GM12878 (cell line): Measurements from ENCODE around the gene SRF. TPM values are rescaled to one million over a fixed set of nuclear protein-coding genes. Genes with fewer than 3 reads are reported as not detected.

Experiments used
- BCL11A ChIP-seq: IDR thresholded peaks from 2 replicates; pipeline ENCODE4 v1.6.1; 2011; ENCODE audit warnings: low read depth, low read length
- BHLHE40 ChIP-seq, 2 experiments: fragments of 450-650 bp in 1 of 2; IDR thresholded peaks; 2 replicates each; pipeline ENCODE4 v1.6.1; 2011 to 2017; ENCODE audit warnings: low read depth in 2 of 2, borderline replicate concordance in 1 of 2, improper control_type of control experiment in 1 of 2, low read length in 1 of 2, mild to moderate bottlenecking in 1 of 2
- BMI1 ChIP-seq: fragments of 450-650 bp; IDR thresholded peaks from 2 replicates; pipeline ENCODE4 v1.6.1; 2016; ENCODE audit warnings: mild to moderate bottlenecking, moderate library complexity, borderline replicate concordance
- CEBPB ChIP-seq, 2 experiments: fragments of 150-350 bp in 1 of 2; IDR thresholded peaks; 2 replicates each; pipeline ENCODE4 v1.6.1; 2012 to 2014; ENCODE audit warnings: low read depth in 2 of 2, low read length in 2 of 2, borderline replicate concordance in 1 of 2, inconsistent platforms in 1 of 2
- EED ChIP-seq: sonication (generic); IDR thresholded peaks from 2 replicates; pipeline ENCODE4 v1.6.1; 2016; ENCODE audit warnings: antibody characterized with exemption, low read depth
- EGR1 ChIP-seq, 2 experiments: IDR thresholded peaks; 1 replicate in 1 of 2; 2 replicates in 1 of 2; pipeline ENCODE4 v1.6.1; 2011 to 2012; ENCODE audit warnings: low read depth in 2 of 2, low read length in 2 of 2, borderline replicate concordance in 1 of 2, mild to moderate bottlenecking in 1 of 2, moderate library complexity in 1 of 2
- EP300 ChIP-seq, 2 experiments: fragments of 150-350 bp in 1 of 2; IDR thresholded peaks; 2 replicates each; pipeline ENCODE4 v1.6.1; 2011 to 2012; ENCODE audit warnings: low read depth in 2 of 2, low read length in 2 of 2, borderline replicate concordance in 1 of 2, improper control_type of control experiment in 1 of 2, inconsistent platforms in 1 of 2; ENCODE audit not compliant: control insufficient read depth in 1 of 2
- HDAC6 ChIP-seq: fragments of 200-600 bp; sonication (generic); IDR thresholded peaks from one replicate; pipeline ENCODE4 v1.8.0; 2017; ENCODE audit warnings: antibody characterized with exemption; ENCODE audit not compliant: unreplicated experiment
- IRF4 ChIP-seq: IDR thresholded peaks from 2 replicates; pipeline ENCODE4 v1.6.1; 2011; ENCODE audit warnings: low read depth, low read length
- MEF2B ChIP-seq: fragments of 450-650 bp; IDR thresholded peaks from 2 replicates; pipeline ENCODE4 v1.6.1; 2018; ENCODE audit warnings: mild to moderate bottlenecking, moderate library complexity; ENCODE audit not compliant: partially characterized antibody, poor library complexity, severe bottlenecking
- MTA2 ChIP-seq: fragments of 450-650 bp; IDR thresholded peaks from 2 replicates; pipeline ENCODE4 v1.6.1; 2016; ENCODE audit warnings: low read depth, mild to moderate bottlenecking, moderate library complexity
- NFYA ChIP-seq: IDR thresholded peaks from 2 replicates; pipeline ENCODE4 v1.6.1; 2011; ENCODE audit warnings: low read depth, mild to moderate bottlenecking, low read length, improper control_type of control experiment, borderline replicate concordance
- SMC3 ChIP-seq: IDR thresholded peaks from 2 replicates; pipeline ENCODE4 v1.6.1; 2011; ENCODE audit warnings: low read length, improper control_type of control experiment, borderline replicate concordance
- SREBF1 ChIP-seq: IDR thresholded peaks from 2 replicates; pipeline ENCODE4 v1.6.1; 2012; ENCODE audit warnings: mild to moderate bottlenecking, low read length
- ZNF274 ChIP-seq: IDR thresholded peaks from one replicate; pipeline ENCODE4 v1.8.0; 2011; ENCODE audit not compliant: insufficient read length, insufficient read depth
- ZNF384 ChIP-seq: IDR thresholded peaks from 2 replicates; pipeline ENCODE4 v1.6.1; 2012; ENCODE audit warnings: low read depth, mild to moderate bottlenecking, low read length, improper control_type of control experiment, borderline replicate concordance
- polyA plus RNA-seq, 11 experiments: library from polyadenylated mRNA; depleted of rRNA in 4 of 11; unstranded in 6 of 11; stranded (reverse) in 5 of 11; fragments of >200 nt; fragmentation: Nextera tagmentation in 4 of 11; fragmentation: Illumina TruSeq in 1 of 11; extraction: Ambion mirVana in 4 of 11; extraction: Trizol in 1 of 11; gene quantifications; 1 replicate in 1 of 11; 2 replicates in 10 of 11; pipeline versions ENCODE4 v1.2.1 to v1.2.3, GENCODE V29; 2011 to 2016; ENCODE audit warnings: inconsistent platforms in 2 of 11, missing spikeins in 2 of 11, low read depth in 1 of 11
- total RNA-seq, 4 experiments: library from RNA; depleted of rRNA in 3 of 4; stranded (reverse); fragments of >200 nt in 3 of 4; fragmentation: Illumina TruSeq in 1 of 4; extraction: Trizol in 1 of 4; gene quantifications; 2 replicates each; pipeline versions ENCODE4 v1.2.1 to v1.2.3, GENCODE V29; 2013 to 2021
- TF ChIP-seq, protein P1 (sequence below): fragments of 450-650 bp; IDR thresholded peaks from 2 replicates; pipeline ENCODE4 v1.6.1; 2017; ENCODE audit warnings: mild to moderate bottlenecking, moderate library complexity
- TF ChIP-seq, protein P2 (sequence below): fragments of 450-650 bp; IDR thresholded peaks from 2 replicates; pipeline ENCODE4 v1.6.1; 2017; ENCODE audit warnings: antibody characterized with exemption, mild to moderate bottlenecking, moderate library complexity
- TF ChIP-seq, protein P3 (sequence below): fragments of 450-650 bp; IDR thresholded peaks from 2 replicates; pipeline ENCODE4 v1.6.1; 2017; ENCODE audit warnings: mild to moderate bottlenecking

Gene SRF
- total and polyA plus RNA-seq, 10 of the 15 experiments (the other 5 are each of a cell fraction or from before 2014, with no cell fraction given) = 2.3 to 56.3 (median 28.2) TPM

DNA sequence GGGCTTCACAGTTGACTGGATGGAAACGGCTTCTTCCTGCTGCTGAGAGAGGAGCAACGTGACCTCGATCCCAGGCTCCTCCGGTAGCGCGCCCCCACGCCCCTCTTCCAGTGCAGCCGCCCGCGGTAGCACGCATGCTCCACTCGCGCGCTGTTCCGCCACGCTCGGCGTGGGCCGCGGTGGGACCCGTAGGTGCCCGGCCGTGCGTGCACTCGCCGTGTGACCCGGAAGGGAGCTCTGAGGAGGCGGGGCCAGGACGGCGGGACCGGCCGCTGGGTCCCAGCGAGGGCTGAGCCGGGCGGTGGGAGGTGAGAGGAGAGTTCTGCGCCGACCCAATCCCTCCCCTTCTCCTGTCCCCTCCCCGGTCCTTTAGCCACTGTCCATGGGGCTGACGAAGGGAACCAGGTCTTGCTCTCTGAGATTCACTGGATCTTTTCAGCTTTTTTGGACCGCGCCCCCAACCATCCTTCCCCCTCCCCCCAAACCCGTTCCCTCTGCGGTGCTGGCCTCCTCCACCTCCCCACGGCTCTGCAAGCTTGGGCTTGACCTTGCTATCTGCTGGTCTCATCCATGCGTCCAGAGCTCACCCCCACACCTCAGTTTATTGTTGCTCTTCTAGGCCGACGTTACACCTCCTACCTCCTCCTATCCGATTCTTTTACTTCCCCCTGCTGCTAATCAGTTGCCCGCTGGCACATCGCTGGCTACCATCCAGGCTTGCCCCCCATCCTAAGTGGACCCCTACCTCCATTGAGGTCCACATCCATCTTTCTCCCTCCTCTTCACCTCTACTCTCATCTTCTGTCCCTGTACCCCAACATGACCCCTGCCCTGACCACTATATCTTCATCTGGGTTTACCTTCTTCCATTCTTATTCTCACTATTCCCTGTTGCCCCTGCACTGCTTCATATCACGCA lies 11.1 kb downstream of the SRF start, which contains the start of gene CUL9 (continued):
- no peak for TF ChIP-seq EP300 (IDR thresholded peaks at IDR 0.05; ENCODE audit: borderline replicate concordance in 1 of 2, control insufficient read depth in 1 of 2, low read depth in 2 of 2, low read length in 2 of 2)
- TF ChIP-seq, protein P1, sequence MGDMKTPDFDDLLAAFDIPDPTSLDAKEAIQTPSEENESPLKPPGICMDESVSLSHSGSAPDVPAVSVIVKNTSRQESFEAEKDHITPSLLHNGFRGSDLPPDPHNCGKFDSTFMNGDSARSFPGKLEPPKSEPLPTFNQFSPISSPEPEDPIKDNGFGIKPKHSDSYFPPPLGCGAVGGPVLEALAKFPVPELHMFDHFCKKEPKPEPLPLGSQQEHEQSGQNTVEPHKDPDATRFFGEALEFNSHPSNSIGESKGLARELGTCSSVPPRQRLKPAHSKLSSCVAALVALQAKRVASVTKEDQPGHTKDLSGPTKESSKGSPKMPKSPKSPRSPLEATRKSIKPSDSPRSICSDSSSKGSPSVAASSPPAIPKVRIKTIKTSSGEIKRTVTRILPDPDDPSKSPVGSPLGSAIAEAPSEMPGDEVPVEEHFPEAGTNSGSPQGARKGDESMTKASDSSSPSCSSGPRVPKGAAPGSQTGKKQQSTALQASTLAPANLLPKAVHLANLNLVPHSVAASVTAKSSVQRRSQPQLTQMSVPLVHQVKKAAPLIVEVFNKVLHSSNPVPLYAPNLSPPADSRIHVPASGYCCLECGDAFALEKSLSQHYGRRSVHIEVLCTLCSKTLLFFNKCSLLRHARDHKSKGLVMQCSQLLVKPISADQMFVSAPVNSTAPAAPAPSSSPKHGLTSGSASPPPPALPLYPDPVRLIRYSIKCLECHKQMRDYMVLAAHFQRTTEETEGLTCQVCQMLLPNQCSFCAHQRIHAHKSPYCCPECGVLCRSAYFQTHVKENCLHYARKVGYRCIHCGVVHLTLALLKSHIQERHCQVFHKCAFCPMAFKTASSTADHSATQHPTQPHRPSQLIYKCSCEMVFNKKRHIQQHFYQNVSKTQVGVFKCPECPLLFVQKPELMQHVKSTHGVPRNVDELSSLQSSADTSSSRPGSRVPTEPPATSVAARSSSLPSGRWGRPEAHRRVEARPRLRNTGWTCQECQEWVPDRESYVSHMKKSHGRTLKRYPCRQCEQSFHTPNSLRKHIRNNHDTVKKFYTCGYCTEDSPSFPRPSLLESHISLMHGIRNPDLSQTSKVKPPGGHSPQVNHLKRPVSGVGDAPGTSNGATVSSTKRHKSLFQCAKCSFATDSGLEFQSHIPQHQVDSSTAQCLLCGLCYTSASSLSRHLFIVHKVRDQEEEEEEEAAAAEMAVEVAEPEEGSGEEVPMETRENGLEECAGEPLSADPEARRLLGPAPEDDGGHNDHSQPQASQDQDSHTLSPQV = peak; percentile 57; the same call in 1 of the 2 replicates
- TF ChIP-seq SMC3 = no peak
- no peak for TF ChIP-seq BCL11A
- TF ChIP-seq BMI1 = no peak
- no peak for TF ChIP-seq HDAC6
- TF ChIP-seq ZNF274 = no peak
- TF ChIP-seq SREBF1 = peak; percentile 19; the same call in 1 of the 2 replicates
- TF ChIP-seq EED = peak; percentile 30; the same call in 1 of the 2 replicates
- peak; percentile 45 for TF ChIP-seq MEF2B
- TF ChIP-seq, protein P2, sequence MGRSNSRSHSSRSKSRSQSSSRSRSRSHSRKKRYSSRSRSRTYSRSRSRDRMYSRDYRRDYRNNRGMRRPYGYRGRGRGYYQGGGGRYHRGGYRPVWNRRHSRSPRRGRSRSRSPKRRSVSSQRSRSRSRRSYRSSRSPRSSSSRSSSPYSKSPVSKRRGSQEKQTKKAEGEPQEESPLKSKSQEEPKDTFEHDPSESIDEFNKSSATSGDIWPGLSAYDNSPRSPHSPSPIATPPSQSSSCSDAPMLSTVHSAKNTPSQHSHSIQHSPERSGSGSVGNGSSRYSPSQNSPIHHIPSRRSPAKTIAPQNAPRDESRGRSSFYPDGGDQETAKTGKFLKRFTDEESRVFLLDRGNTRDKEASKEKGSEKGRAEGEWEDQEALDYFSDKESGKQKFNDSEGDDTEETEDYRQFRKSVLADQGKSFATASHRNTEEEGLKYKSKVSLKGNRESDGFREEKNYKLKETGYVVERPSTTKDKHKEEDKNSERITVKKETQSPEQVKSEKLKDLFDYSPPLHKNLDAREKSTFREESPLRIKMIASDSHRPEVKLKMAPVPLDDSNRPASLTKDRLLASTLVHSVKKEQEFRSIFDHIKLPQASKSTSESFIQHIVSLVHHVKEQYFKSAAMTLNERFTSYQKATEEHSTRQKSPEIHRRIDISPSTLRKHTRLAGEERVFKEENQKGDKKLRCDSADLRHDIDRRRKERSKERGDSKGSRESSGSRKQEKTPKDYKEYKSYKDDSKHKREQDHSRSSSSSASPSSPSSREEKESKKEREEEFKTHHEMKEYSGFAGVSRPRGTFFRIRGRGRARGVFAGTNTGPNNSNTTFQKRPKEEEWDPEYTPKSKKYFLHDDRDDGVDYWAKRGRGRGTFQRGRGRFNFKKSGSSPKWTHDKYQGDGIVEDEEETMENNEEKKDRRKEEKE = peak; percentile 58; the same call in 1 of the 2 replicates
- no peak for TF ChIP-seq IRF4
- TF ChIP-seq BHLHE40 (IDR thresholded peaks at IDR 0.05; ENCODE audit: borderline replicate concordance in 1 of 2, low read depth in 2 of 2, low read length in 1 of 2) = peak; percentile 87 to 95
- TF ChIP-seq EGR1 (IDR thresholded peaks at IDR 0.05; ENCODE audit: borderline replicate concordance in 1 of 2, low read depth in 2 of 2, low read length in 2 of 2) = peak; percentile 41 to 58; a peak in 1 of 3 replicates
- TF ChIP-seq NFYA = no peak
- TF ChIP-seq CEBPB (IDR thresholded peaks at IDR 0.05; ENCODE audit: borderline replicate concordance in 1 of 2, low read depth in 2 of 2, low read length in 2 of 2) = no peak
- TF ChIP-seq, protein P3, sequence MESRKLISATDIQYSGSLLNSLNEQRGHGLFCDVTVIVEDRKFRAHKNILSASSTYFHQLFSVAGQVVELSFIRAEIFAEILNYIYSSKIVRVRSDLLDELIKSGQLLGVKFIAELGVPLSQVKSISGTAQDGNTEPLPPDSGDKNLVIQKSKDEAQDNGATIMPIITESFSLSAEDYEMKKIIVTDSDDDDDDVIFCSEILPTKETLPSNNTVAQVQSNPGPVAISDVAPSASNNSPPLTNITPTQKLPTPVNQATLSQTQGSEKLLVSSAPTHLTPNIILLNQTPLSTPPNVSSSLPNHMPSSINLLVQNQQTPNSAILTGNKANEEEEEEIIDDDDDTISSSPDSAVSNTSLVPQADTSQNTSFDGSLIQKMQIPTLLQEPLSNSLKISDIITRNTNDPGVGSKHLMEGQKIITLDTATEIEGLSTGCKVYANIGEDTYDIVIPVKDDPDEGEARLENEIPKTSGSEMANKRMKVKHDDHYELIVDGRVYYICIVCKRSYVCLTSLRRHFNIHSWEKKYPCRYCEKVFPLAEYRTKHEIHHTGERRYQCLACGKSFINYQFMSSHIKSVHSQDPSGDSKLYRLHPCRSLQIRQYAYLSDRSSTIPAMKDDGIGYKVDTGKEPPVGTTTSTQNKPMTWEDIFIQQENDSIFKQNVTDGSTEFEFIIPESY = no peak
- no peak for TF ChIP-seq ZNF384
- TF ChIP-seq MTA2 = no peak
